Renal cortex interstitium (tissue), 11 donors: ENCODE measurements around the gene DOCK7. TPM values are rescaled to one million over a fixed set of nuclear protein-coding genes. Genes with fewer than 3 reads are reported as not detected.

Source experiments
- DNase-seq, 11 donors: peaks; one replicate each; pipeline ENCODE4 v3.0.0-alpha.2; 2013; ENCODE audit warnings: low read depth in 9 of 11, low spot score in 4 of 11; ENCODE audit errors: extremely low read depth in 1 of 11
- polyA plus RNA-seq, 3 donors: library from polyadenylated mRNA; unstranded; fragments of 120-200 nt; gene quantifications; one replicate each; pipeline ENCODE4 v1.2.1, GENCODE V29; 2013; ENCODE audit not compliant: insufficient read length in 3 of 3

Gene DOCK7
- polyA plus RNA-seq, 3 donors, result 50.4 to 61.9 (median 55.6) TPM

DNA sequence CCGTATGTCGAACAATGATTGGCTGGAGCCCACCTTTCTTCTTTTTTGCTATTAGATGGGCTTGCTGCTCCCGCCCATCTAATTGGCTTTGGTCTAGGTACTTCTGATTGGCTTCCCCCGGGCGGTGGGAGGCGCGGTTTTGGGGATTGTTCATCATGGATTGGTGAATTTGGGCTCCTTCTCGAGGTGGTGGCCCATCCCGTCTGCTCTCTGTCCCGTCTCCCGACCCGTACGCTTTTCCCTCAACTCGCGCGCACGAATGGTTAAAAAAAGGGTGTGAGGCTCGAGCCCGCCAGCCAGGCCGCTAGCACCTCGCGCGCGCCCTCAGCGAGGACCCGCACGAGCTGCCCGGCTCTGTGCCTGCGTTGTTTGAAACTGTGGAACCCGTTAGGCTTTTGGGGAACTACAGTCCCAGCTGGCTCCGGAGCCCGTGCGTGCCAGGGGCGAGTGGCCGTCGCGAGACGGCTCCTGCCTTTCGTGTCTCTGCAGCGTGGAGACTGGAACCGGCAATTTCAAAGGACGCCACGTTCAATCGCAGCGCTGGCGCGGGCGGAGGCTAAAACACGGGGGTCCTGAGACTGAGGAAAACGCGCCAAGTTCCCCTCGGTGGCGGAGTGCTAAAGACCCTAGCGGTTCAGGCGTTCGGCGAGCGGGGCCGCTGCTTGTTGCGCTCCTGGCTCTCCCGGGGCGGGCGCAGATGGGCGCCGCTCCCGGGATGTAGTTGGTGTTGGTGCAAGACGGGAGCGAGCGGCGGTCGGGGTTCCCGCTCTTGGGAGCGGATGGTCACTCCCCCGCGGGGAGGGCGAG, 251.5 kb downstream of the DOCK7 start, which contains the start of gene USP1:
USP1 (plus strand) TSS at position 584 of the 807 bp plus-strand sequence. CDS start 2,819 bp downstream, outside the sequence.
- peak; percentile 89 to 100 (median 99) for DNase-seq

DNA sequence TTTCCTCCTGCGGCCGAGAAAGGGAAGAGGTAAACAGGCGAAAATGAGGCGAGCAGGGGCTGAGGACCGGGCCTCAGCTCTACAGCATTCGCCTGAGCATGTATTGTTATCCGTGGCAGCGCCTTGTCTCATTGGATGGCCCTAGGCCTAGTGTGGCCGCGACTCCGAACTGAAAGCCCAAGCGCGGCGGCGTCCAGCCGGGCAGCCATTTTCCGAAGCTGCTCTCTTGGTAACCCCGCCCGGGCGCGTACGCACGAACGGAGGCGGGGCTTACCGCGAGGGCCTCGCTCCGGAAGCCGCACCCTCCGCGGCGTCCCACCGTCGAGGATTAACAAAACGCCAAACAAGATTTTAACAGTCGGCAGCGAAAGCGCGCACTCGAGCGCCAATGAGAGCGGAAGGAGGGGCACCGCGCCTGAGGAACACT, 252.1 kb downstream of the DOCK7 start:
- DNase-seq, result peak in 1 of 11 donors; percentile 98

DNA sequence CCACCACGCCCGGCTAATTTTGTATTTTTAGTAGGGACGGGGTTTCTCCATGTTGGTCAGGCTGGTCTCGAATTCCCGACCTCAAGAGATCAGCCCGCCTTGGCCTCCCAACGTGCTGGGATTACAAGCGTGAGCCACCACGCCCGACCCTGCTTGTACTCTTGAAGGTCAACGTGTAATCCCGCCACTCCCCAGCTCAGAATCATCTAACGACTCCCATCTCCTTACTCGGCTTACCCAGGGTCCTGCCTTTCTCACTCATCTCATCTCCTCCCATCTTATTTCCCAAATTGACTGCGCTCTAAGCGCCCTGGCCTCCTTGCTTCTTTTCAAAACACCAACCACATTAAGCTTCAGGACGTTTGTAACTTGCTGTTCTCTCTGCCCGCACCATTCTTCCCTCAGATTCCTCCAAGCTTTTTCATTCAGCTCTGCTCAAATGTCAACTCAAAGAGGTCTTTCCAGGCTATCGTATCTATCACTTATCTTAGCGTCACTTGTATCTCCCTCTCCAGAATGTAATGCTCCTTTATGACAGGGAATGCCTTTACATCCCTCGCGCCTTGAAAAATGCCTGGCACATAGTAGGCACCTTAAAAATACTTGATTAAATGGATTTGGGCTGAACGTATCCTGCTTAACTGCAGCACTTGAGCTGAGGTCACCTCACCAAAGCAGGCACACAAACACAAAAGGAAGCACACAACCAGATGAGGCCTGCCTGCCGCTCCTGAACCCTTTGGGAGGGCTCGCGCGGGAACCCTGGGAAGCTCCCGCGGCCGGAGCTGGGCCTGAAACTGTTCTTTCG, 252.8 kb downstream of the DOCK7 start:
- DNase-seq, result peak in 2 of 11 donors; percentile 2 to 35

DNA sequence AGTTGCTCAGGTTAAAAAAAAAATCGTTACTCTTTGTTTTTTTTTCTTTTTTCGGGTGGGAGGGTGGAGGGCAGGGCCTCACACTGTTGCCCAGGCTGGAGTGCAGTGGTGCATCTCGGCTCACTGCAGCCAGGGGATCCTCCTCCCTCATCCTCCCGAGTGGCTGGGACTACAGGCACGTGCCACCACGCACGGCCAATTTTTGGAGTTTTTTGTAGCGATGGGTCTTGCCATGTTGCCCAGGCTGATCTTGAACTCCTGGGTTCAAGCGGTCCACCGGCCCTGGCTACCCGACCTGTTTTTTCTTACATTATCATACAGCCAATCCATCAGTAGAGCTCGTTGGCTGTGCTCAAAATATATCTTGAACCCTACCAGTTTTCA, 253.6 kb downstream of the DOCK7 start:
- no peak for DNase-seq

DNA sequence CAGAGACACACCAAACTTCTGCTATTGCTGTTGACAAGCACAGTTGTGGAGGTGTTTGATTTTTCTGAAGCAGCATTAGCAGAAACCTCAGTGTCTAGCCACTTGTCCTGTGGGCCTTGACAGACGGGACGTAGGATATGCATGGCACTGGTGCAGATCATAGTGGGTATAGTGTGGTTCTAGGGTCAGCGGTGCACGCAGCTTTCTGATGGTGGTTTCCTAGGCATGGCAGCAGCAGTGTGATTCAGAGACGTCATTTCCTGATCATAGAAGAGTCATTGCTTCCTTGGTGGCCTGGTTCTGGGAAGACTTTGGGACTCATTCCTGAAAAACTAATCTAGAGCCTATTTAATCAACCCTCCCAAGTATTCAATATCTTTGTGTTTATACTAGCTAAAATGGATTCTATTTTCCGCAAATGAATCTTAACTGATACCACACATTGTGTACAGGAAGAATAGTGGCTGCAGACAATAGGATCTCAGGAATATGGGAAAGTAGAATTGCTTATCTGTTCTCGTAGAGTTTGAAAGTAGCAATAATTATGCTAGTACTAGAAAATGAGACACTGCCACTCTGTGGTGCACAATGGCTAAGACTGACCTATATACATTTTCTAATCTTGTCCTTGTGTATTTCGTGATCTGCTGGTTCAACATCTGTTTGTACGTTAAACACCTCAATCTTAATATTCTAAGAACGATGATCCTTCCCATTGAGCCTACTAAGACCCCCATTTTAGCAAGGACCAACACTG, 254.1 kb downstream of the DOCK7 start:
- DNase-seq, result no peak

DNA sequence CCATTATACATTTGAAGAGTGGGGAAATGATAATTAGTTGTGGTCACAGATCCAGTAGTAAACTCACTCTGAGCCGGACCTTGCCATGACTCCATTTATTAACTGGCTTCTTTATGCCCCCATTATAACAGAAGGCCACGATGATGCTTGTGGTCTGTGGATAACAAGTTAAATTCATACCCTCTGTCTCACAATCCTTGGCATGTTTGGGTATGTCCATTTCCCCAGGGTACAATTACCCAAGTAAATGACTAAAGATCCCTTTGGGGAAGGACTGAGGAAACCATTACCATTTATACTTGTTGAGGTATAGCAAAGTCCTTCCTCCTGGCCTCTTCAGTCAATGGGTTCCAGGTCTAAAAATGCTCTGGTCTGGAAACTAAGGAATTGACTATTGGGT, 258.6 kb downstream of the DOCK7 start:
- DNase-seq, result no peak

DNA sequence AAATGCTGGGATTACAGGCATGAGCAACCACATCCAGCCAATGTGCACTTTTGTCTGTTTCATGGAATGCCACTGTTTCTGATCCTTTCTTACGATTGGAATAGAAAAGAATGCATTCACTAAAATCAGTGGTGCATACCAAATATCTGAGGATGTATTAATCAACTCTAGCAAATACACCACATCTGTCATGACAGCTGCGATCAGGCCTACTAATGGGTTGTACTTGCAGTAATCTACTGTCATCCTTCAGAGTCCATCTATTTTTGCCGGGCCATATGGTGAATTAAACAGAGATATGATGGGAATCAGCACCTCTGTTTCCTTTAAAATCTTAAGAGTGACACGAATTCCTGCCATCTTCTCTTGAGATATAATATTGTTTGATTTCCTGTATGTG, 259.8 kb downstream of the DOCK7 start:
- DNase-seq, result no peak

DNA sequence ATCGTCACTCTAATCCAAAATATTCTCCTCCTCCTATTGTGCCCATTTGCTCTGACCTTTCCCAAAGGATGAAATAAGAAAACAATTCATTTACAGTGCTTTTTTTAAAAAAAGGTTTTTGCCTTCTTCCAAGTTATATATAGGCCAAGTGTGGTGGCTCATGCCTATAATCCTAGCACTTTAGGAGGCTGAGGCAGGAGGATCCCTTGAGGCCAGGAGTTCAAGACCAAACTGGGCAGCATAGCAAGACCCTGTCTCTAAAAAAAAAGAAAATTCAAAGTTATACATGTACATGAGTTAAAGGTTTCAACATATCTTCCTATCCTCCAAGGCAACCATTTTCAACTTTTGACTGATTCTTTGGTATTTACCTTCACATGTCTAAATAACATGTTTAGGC, 261.4 kb downstream of the DOCK7 start:
- no peak for DNase-seq

DNA sequence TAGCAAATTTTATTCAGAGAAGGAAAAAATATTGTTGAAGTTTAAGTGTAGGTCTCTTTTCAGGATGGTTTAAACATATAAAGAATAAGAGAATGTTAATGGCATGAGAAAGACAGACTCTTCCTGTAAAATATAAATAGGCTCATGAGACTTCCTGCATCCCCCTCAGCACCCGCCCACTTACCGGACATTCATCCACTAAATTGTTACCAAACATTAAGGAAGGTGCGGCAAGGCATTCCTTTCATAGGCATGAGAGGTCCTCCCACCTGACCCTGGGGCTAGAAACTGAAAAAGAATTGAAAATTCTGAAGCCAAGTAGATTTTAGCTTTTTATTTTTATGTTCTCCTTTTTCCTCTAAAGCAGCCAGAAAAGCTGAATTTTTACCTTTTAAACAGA, 261.9 kb downstream of the DOCK7 start:
- no peak for DNase-seq

DNA sequence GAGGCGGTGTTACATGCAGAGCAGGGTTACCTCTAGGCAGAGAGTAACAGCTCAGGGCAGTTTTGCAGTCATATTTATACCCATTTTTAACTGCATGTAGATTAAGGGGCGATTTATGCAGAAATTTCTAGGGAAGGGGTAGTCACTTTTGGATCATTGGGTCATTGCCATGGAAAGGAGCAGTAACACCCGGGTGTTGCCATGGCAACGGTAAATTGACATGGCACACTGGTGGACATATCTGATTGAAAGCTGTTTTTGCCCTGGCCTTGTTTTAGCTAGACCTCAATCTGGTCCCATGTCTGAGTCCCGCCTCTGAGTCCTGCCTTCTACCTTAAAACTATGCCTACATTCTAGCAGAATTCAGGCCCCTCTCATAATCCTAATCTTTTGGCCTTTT, 263.1 kb downstream of the DOCK7 start:
- DNase-seq, result no peak

DNA sequence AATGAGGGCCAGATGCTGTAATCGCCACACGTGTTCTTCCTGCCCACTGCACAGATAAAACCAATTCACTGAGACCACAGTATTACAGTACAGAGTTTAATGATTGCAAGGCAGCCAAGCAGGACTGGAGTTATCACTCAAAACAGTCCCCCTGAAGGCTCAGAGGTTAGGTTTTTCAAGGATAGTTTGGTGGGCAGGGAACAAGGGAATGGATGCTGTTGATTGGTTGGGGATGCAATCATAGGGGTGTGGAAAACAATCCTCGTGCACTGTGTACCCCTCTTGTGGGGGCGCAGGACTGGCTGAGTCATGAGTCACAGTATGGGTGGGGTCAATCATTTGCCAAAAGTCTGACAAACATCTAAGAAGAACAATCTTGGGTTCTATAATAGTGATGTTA, 263.8 kb downstream of the DOCK7 start:
- no peak for DNase-seq

DNA sequence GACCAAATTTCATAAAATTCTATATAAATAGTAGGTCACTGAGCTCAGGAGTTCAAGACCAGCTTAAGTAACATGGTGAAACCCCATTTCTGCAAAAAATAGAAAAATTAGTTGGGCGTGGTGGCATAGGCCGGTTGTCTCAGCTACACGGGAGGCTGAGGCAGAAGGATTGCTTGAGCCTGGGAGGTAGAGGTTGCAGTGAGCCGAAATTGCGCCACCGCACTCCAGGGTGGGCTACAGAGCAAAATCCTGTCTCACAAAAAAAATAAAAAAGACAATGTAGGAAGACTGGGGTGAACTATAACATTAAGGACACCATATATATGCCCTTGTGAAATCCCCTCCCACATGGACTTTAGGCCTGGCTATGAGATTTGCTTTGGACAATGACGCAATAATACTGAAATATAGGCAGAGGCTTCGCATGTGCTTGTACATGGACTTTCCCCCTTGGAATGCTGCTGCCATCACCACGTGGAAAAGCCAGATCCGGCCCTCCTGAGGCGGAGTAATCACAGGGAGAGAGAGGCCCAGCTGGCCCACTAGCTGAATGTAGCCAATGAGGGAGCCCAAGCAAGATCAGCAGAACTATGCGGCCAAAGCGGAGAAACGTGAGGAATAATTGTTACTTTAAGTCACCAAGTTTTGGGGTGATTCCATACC, 264.5 kb downstream of the DOCK7 start:
- no peak for DNase-seq

DNA sequence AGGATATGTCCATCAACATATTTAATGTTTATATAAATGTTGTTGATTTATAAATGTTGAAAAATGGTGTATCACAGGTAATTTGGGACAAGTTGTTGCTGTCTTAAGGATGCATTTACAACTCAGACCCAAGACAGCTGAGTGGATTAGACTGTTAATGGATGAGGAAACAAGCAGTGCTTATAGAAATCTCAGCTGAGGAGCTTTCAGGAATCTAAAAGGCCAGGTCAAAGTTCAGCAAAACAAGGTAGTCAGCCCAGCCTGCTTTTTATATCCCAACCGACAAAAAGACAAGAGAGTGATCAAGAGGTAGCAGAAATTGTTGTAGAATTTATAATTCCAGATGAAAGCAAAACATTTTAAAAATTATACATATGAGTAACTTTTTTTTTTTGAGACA, 268.0 kb downstream of the DOCK7 start:
- no peak for DNase-seq

DNA sequence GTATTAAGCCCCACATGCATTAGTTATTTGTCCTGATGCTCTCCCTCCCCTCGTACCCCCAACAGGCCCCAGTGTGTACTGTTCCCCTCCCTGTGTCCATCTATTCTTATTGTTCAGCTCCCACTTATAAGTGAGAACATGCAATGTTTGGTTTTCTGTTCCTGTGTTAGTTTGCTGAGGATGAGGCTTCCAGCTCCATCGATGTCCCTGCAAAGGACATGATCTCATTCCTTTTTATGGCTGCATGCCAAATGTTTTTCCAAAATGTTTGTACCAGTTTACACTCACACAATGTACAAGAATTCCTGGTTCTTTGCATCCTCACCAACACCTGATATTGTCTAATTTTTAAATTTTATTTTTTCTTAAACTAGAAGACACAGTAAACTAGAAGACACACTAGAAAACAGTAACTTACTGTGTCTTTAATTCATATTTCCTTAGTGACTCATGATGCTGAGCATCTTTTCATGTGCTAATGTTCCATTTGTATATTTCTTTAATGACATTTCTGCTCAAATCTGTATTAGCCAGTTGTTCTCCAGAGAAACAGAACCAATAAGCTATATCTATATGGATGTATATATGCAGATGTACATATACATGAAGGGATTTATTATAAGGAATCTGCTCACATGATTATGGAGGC, 270.7 kb downstream of the DOCK7 start:
- DNase-seq, result no peak

DNA sequence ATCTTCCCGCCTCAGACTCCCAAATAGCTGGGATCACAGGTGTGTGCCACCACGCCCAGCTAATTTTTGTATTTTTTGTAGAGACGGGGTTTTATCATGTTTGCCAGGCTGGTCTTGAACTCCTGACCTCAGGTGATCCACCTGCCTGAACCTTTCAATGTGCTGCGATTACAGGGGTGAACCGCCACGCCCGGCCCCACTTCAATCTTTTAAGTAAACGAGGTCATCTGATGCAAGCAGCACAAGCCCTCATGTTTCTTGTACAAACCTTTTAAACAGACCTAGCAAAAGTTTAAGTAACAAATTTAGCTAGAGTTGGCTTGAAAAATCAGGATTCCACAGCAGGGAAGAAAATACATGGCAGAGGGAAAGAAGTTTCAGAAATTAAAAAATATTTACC, 272.5 kb downstream of the DOCK7 start:
- DNase-seq, result no peak

DNA sequence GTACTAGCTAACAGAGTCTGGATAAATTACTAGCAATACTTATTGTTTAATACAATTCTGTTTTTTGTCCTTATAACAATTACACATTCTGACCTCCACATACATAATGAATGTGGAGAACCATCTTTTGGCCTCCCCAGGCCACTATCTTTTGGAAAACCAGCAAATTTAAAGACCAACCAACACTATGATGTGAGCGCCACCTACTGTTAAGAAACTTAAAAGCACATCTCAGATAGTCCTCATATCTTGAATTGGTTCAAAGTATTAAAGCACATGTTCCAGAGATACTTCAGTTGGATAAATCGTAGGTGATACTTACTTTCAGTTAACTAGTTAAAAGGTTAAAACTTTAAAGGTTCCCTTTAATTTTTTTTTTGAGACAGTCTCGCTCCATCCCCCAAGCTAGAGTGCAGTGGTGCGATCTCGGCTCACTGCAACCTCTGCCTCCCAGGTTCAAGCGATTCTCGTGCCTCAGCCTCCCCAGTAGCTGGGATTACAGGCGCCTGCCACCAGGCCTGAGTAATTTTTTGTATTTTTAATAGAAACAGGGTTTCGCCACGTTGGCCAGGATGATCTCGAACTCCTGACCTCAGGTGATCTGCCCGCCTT, 280.7 kb downstream of the DOCK7 start:
- peak in 8 of 11 donors; percentile 28 to 74 (median 50) for DNase-seq

DNA sequence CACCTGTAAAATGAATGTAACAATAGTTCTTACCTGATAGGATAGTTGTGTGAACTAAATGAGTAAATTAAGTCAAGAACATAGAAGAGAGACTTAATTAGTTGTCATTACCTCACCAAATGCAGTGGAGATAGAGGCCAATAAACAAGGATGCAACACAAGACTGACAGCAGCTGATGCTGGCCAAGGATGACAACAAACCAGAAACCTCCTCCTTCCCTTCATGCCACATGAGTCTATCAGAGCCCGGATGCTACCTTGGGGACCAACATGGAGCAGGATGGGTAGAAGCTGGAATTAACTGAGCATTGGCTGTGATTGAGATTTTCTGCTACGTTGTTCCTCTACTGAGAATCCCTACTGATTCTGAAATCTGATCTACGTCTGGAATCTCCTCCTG, 281.6 kb downstream of the DOCK7 start:
- no peak for DNase-seq

DNA sequence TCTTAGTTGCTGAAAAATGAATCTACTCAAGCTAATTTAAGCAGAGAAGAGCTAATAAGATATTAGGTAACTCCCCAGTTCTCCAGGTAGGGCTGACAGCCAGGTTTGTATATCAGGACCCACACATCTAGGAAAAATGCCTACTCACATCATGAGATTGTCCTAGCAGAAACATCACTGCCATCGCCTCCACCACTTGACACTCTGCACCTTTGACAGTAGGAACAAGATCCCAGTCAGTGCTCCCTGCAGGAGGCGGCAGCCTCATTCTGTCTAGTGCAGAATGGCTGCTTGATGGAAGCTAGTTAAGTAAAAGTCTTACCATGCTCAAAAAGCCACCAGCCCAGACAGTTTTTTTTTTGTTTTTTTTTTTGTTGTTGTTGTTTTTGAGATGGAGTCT, 282.9 kb downstream of the DOCK7 start:
- DNase-seq, result no peak
